ENCODE data around the gene FSIP2. TPM values are rescaled to one million over a fixed set of nuclear protein-coding genes. Genes with fewer than 3 reads are reported as not detected.

The FSIP2 gene
- total and polyA plus RNA-seq, 4 donors: 0.03 to 2.6 (median 0.32) TPM

DNA sequence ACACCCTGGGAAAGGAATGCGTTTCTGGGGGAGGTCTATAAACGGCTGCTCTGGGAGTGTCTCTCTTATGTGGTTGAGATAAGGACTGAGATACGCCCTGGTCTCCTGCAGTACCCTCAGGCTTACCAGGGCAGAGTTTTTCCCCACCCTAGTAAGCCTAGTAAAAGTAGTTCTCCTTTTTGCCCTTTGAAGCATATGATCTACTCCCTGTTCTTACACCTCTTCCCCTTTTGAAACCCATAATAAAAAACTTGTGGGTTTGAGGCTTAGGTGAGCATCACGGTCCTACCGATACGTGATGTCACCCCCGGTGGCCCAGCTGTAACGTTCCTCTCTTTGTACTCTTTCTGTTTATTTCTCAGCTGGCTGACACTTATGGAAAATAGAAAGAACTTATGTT is 97.4 kb downstream of the FSIP2 start:
- Histone ChIP-seq H3K9ac (ENCODE audit: insufficient read depth in 1 of 2, low read length in 2 of 2) (no peak overlapping the region), H3K4me1 (ENCODE audit: control insufficient read depth in 5 of 5, insufficient read depth in 5 of 5, low read length in 5 of 5) (no peaks in the 10 kb centered on the region), H3K36me3 (ENCODE audit: control insufficient read depth in 4 of 4, insufficient read depth in 4 of 4, low read length in 4 of 4) (no peaks in the 10 kb centered on the region), H3K27me3 (ENCODE audit: control insufficient read depth in 3 of 3, insufficient read depth in 3 of 3, low read length in 2 of 3) (no peaks in the 10 kb centered on the region), H3K27ac (ENCODE audit: low read depth in 1 of 2, low read length in 1 of 2) (no peak overlapping the region), H3K9me3 (ENCODE audit: control insufficient read depth in 4 of 4, insufficient read depth in 3 of 4, low read length in 3 of 4) (peaks cover 0 to 5% (median 2%) of the 10 kb centered on the region in 4 donors), H3K4me3 (no peak overlapping the region)
- 91 to 92% methylated on average over 8 of the region's 8 CpGs for WGBS, 2 donors
- DNase-seq: no peak
- no peak for ATAC-seq (ENCODE audit: insufficient read depth, low FRiP score)
- no peak for TF ChIP-seq CTCF (IDR thresholded peaks at IDR 0.05; ENCODE audit: control extremely low read depth, extremely low read depth)

DNA sequence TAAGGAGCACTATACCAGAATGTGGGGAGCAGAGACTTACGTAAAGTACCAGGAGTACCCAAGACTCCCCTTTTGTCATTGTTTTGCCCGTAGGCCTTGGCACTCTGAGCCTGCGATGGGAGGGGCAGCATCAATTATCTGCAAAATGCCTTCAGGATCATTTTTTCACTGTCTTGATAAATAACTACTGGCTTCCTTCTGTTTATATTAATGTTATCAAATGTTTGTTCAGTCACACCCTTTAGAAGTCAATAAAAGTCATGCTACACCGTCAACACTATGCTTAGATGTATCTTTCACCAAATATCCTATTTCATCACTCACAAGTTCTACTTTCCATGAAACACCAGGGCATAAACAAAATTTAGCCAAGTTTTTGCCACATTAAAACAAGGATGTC is 116.3 kb downstream of the FSIP2 start:
- 78 to 85% methylated on average over 4 of the region's 4 CpGs for WGBS, 2 donors
- Histone ChIP-seq H3K27me3 (ENCODE audit: control insufficient read depth in 3 of 3, insufficient read depth in 3 of 3, low read length in 2 of 3) (no peaks in the 10 kb centered on the region), H3K4me1 (ENCODE audit: control insufficient read depth in 5 of 5, insufficient read depth in 5 of 5, low read length in 5 of 5) (no peaks in the 10 kb centered on the region), H3K27ac (ENCODE audit: low read depth in 1 of 2, low read length in 1 of 2) (no peak overlapping the region), H3K9me3 (ENCODE audit: control insufficient read depth in 4 of 4, insufficient read depth in 3 of 4, low read length in 3 of 4) (peaks cover 0 to 5% (median 2%) of the 10 kb centered on the region in 4 donors), H3K36me3 (ENCODE audit: control insufficient read depth in 4 of 4, insufficient read depth in 4 of 4, low read length in 4 of 4) (no peaks in the 10 kb centered on the region), H3K4me3 (no peak overlapping the region), H3K9ac (ENCODE audit: insufficient read depth in 1 of 2, low read length in 2 of 2) (no peak overlapping the region)
- ATAC-seq (ENCODE audit: insufficient read depth, low FRiP score) (no peak), DNase-seq (no peak)
- no peak for TF ChIP-seq CTCF (IDR thresholded peaks at IDR 0.05; ENCODE audit: control extremely low read depth, extremely low read depth)

GRCh38 chr2:185857691-185858090 is 119.1 kb downstream of the FSIP2 start:
- Histone ChIP-seq H3K36me3 (ENCODE audit: control insufficient read depth in 4 of 4, insufficient read depth in 4 of 4, low read length in 4 of 4) (no peaks in the 10 kb centered on the region), H3K4me1 (ENCODE audit: control insufficient read depth in 5 of 5, insufficient read depth in 5 of 5, low read length in 5 of 5) (no peaks in the 10 kb centered on the region), H3K27ac (ENCODE audit: low read depth in 1 of 2, low read length in 1 of 2) (no peak overlapping the region), H3K27me3 (ENCODE audit: control insufficient read depth in 3 of 3, insufficient read depth in 3 of 3, low read length in 2 of 3) (no peaks in the 10 kb centered on the region), H3K4me3 (no peak overlapping the region), H3K9me3 (ENCODE audit: control insufficient read depth in 4 of 4, insufficient read depth in 3 of 4, low read length in 3 of 4) (peaks cover 0 to 5% (median 1%) of the 10 kb centered on the region in 4 donors), H3K9ac (ENCODE audit: insufficient read depth in 1 of 2, low read length in 2 of 2) (no peak overlapping the region)
- TF ChIP-seq CTCF (IDR thresholded peaks at IDR 0.05; ENCODE audit: control extremely low read depth, extremely low read depth): no peak
- ATAC-seq (ENCODE audit: insufficient read depth, low FRiP score) (no peak), DNase-seq (no peak)

GRCh38 chr2:185859506-185859905 is 120.9 kb downstream of the FSIP2 start:
- no peak for DNase-seq
- Histone ChIP-seq H3K27me3 (ENCODE audit: control insufficient read depth in 3 of 3, insufficient read depth in 3 of 3, low read length in 2 of 3) (no peaks in the 10 kb centered on the region), H3K9ac (ENCODE audit: insufficient read depth in 1 of 2, low read length in 2 of 2) (no peak overlapping the region), H3K27ac (ENCODE audit: low read depth in 1 of 2, low read length in 1 of 2) (no peak overlapping the region), H3K9me3 (ENCODE audit: control insufficient read depth in 4 of 4, insufficient read depth in 3 of 4, low read length in 3 of 4) (peaks cover 0 to 3% (median 0%) of the 10 kb centered on the region in 4 donors), H3K4me3 (no peak overlapping the region), H3K4me1 (ENCODE audit: control insufficient read depth in 5 of 5, insufficient read depth in 5 of 5, low read length in 5 of 5) (no peaks in the 10 kb centered on the region), H3K36me3 (ENCODE audit: control insufficient read depth in 4 of 4, insufficient read depth in 4 of 4, low read length in 4 of 4) (no peaks in the 10 kb centered on the region)
- TF ChIP-seq CTCF (IDR thresholded peaks at IDR 0.05; ENCODE audit: control extremely low read depth, extremely low read depth): no peak
- no peak for ATAC-seq (ENCODE audit: insufficient read depth, low FRiP score)
